Vagina (tissue), 2 donors: ENCODE results near the gene MAF. TPM values are rescaled to one million over a fixed set of nuclear protein-coding genes. Genes with fewer than 3 reads are reported as not detected.

Experiments
- DNase-seq, 2 donors: peaks; one replicate each; pipeline ENCODE4 v3.0.0-alpha.2; 2017; ENCODE audit errors: extremely low spot score in 2 of 2
- H3K27ac ChIP-seq: fragments of 200-600 bp; sonication (generic); one replicate; pipeline ENCODE4 v1.5.1; 2019
- H3K27me3 ChIP-seq: fragments of 200-600 bp; sonication (generic); one replicate; pipeline ENCODE4 v1.5.1; 2019
- H3K36me3 ChIP-seq, 2 donors: fragments of 200-600 bp; sonication (generic); one replicate each; pipeline ENCODE4 v1.5.1; 2017 to 2019
- H3K4me1 ChIP-seq: fragments of 200-600 bp; sonication (generic); one replicate; pipeline ENCODE4 v1.5.1; 2019
- H3K4me3 ChIP-seq, 2 donors: fragments of 200-600 bp; sonication (generic); 1 replicate in 1 of 2; 2 replicates in 1 of 2; pipeline ENCODE4 v1.5.1; 2016 to 2019
- H3K9me3 ChIP-seq: fragments of 200-600 bp; sonication (generic); one replicate; pipeline ENCODE4 v1.5.1; 2019
- POLR2A ChIP-seq, 2 donors: fragments of 450-650 bp; IDR thresholded peaks; one replicate each; pipeline ENCODE4 v1.6.1; 2017; ENCODE audit warnings: antibody characterized with exemption in 2 of 2, mild to moderate bottlenecking in 2 of 2, moderate library complexity in 2 of 2
- POLR2AphosphoS5 ChIP-seq, 2 donors: sonication (generic); formaldehyde crosslinking; IDR thresholded peaks; one replicate each; pipeline ENCODE4 v1.9.0; 2017; ENCODE audit warnings: antibody characterized with exemption in 2 of 2, mild to moderate bottlenecking in 2 of 2, low read depth in 1 of 2; ENCODE audit not compliant: insufficient read depth in 1 of 2
- intact Hi-C: fragments of 100-400 bp; cut with DNase I; formaldehyde crosslinking; loops from one replicate; pipeline ENCODE4 v1.15.1; 2023
- total RNA-seq: library from RNA; depleted of rRNA; stranded (reverse); fragments of >200 nt; gene quantifications from one replicate; pipeline ENCODE4 v1.2.3, GENCODE V29; 2016
- TF ChIP-seq, protein P1 (sequence below), 3 experiments: fragments of 450-650 bp in 2 of 3; fragments of 200-600 bp in 1 of 3; sonication (generic) in 1 of 3; IDR thresholded peaks; one replicate each; pipeline ENCODE4 v1.5.1; 2017 to 2019; ENCODE audit warnings: antibody characterized with exemption in 3 of 3, mild to moderate bottlenecking in 2 of 3, moderate library complexity in 2 of 3

Gene MAF
- total RNA-seq, 1 donor from 2014 or later, result 52.5 TPM

DNA sequence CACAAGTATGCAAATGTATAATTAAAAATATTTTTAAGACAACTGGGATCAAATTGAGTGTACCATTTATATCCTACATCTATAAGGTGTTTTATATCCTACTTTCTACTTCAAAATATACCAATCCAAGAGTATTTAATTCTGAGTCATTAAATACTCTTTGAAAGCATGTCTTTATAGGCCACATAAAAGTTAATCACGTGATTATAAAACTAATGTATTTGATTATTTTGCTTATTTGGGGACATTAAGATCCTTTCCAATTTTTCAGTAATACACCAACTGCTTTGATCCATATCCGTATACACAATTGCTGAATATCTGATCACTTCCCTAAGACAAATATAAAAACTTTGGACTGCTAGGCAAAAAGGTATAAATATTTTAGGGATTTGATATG is 26.6 kb upstream of the MAF start:
- H3K27ac ChIP-seq, result no peak overlapping the region

DNA sequence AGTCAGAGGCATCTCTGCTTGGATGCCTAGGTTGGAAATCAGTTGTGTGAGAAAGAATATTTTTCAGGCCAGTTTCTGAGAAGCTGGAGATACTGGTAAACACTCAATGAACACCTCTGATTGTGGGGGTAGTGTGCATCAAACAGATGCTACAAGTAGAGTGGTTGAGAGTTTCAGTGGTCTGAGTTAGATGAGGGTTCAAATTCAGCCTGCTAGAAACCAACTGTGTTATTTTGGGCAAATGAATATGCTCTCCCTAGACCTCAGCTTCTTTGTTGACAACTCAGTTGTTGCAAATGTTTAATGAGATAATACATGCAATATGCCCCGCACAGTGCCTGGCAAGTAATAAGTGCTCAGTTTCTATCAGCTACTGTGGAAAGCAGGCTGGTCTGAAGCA is 25.2 kb upstream of the MAF start:
- Histone ChIP-seq H3K36me3 (no peaks in the 10 kb centered on the region), H3K27ac (no peak overlapping the region), H3K4me1 (no peaks in the 10 kb centered on the region), H3K4me3 (no peak overlapping the region), H3K27me3 (no peaks in the 10 kb centered on the region), H3K9me3 (no peaks in the 10 kb centered on the region)
- intact Hi-C loops, result no loop called here
- DNase-seq, result no peak
- no peak for TF ChIP-seq POLR2A (IDR thresholded peaks at IDR 0.05)
- TF ChIP-seq POLR2AphosphoS5 (IDR thresholded peaks at IDR 0.05; ENCODE audit: insufficient read depth in 1 of 2, low read depth in 1 of 2), result no peak
- TF ChIP-seq, protein P1, sequence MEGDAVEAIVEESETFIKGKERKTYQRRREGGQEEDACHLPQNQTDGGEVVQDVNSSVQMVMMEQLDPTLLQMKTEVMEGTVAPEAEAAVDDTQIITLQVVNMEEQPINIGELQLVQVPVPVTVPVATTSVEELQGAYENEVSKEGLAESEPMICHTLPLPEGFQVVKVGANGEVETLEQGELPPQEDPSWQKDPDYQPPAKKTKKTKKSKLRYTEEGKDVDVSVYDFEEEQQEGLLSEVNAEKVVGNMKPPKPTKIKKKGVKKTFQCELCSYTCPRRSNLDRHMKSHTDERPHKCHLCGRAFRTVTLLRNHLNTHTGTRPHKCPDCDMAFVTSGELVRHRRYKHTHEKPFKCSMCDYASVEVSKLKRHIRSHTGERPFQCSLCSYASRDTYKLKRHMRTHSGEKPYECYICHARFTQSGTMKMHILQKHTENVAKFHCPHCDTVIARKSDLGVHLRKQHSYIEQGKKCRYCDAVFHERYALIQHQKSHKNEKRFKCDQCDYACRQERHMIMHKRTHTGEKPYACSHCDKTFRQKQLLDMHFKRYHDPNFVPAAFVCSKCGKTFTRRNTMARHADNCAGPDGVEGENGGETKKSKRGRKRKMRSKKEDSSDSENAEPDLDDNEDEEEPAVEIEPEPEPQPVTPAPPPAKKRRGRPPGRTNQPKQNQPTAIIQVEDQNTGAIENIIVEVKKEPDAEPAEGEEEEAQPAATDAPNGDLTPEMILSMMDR (IDR thresholded peaks at IDR 0.05), result no peak

More for the DNA sequence above, 26.6 kb upstream of the MAF start:
- TF ChIP-seq, protein P1 (IDR thresholded peaks at IDR 0.05), result no peak
- TF ChIP-seq POLR2AphosphoS5 (IDR thresholded peaks at IDR 0.05; ENCODE audit: insufficient read depth in 1 of 2, low read depth in 1 of 2) (no peak), POLR2A (IDR thresholded peaks at IDR 0.05) (no peak)
- DNase-seq, result no peak
- peaks cover 4% of the 10 kb centered on the region for H3K4me1 ChIP-seq
- H3K4me3 ChIP-seq, result no peak overlapping the region
- intact Hi-C loops, result no loop called here
- no peaks in the 10 kb centered on the region for H3K9me3 ChIP-seq
- no peaks in the 10 kb centered on the region for H3K36me3 ChIP-seq
- no peaks in the 10 kb centered on the region for H3K27me3 ChIP-seq

DNA sequence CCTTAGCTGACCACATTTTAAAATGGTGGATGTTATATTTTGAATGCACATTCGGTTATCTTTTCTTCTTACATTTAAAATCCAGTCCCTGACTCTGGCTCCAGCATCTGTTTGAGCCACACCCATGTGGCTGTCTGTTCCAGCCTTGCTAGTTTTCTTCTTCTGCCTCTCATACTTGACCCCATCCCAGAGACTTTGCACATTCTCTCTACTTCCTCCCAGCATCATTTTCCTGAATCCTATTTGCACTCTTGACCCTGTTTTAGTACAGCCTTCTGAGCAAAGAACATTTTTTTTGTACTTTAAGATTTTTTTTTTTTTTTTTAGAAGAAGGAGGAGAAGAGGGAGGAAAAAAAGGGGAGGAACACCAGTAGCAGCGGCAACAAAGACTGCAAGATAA is 23.3 kb upstream of the MAF start:
- Histone ChIP-seq H3K27ac (no peak overlapping the region), H3K27me3 (no peaks in the 10 kb centered on the region), H3K4me1 (no peaks in the 10 kb centered on the region), H3K4me3 (no peak overlapping the region), H3K36me3 (no peaks in the 10 kb centered on the region), H3K9me3 (no peaks in the 10 kb centered on the region)
- intact Hi-C loops, result no loop called here
- TF ChIP-seq POLR2AphosphoS5 (IDR thresholded peaks at IDR 0.05; ENCODE audit: insufficient read depth in 1 of 2, low read depth in 1 of 2) (no peak), POLR2A (IDR thresholded peaks at IDR 0.05) (no peak)
- TF ChIP-seq, protein P1 (IDR thresholded peaks at IDR 0.05), result no peak
- DNase-seq, result no peak

DNA sequence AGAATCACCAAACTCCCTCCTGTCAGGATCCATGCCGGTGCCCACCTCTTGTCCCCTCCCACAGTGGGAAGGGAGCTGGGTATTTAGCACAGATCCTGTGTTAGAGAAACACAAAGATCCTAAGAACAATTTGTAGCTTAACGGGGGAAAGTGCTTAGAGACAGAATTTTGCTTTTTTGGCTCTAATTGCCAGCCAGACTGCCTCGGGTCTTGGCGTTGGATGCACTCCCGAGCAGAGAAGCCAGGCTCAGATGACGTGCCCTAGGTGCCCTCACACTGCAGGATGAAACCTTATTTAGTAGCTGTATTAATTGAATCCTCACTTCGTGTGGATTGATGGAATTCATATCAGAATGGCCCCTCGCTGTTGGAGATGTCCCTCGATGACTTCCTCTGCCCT is 22.5 kb upstream of the MAF start:
- intact Hi-C loops, result no loop called here
- H3K4me1 ChIP-seq, result no peaks in the 10 kb centered on the region
- H3K27ac ChIP-seq, result no peak overlapping the region
- H3K36me3 ChIP-seq, result no peaks in the 10 kb centered on the region
- no peaks in the 10 kb centered on the region for H3K27me3 ChIP-seq
- DNase-seq, result no peak
- TF ChIP-seq POLR2A (IDR thresholded peaks at IDR 0.05), result no peak
- TF ChIP-seq, protein P1 (IDR thresholded peaks at IDR 0.05), result no peak
- TF ChIP-seq POLR2AphosphoS5 (IDR thresholded peaks at IDR 0.05; ENCODE audit: insufficient read depth in 1 of 2, low read depth in 1 of 2), result no peak
- no peaks in the 10 kb centered on the region for H3K9me3 ChIP-seq
- no peak overlapping the region for H3K4me3 ChIP-seq

DNA sequence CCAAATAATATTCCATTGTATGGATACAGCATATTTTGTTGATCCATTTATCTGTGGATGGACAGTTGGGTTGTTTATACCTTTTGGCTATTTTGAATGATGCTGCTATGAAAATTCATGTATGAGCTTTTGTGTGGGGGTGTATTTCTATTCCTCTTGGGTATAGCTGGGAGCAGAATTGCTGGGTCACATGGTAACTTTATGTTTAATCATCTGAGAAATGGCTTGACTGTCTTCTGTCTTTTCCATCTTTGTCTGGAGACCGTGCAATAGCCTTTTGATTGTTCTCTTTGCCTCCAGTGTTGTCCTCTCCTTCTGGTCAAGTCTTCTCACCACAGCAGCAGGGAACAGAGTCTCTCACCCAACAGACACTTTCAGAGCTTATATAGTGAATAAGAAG is 20.5 kb upstream of the MAF start:
- intact Hi-C loops, result no loop called here
- no peak for DNase-seq
- TF ChIP-seq, protein P1 (IDR thresholded peaks at IDR 0.05), result no peak
- TF ChIP-seq POLR2AphosphoS5 (IDR thresholded peaks at IDR 0.05; ENCODE audit: insufficient read depth in 1 of 2, low read depth in 1 of 2) (no peak), POLR2A (IDR thresholded peaks at IDR 0.05) (no peak)
- Histone ChIP-seq H3K27ac (no peak overlapping the region), H3K36me3 (no peaks in the 10 kb centered on the region), H3K27me3 (no peaks in the 10 kb centered on the region), H3K4me3 (no peak overlapping the region), H3K9me3 (no peaks in the 10 kb centered on the region), H3K4me1 (no peaks in the 10 kb centered on the region)
